GM21576 (cell line): Measurements from ENCODE around the gene IKZF4.
"Not testable (repeated sequence)": the region's sequence is repeated elsewhere in the genome, so short reads cannot be mapped to it uniquely, and the experiment has no call there.

Source experiments
- ATAC-seq: cut with Tn5 transposase; IDR thresholded peaks from one replicate; pipeline ENCODE4 v1.9.1; 2021; ENCODE audit warnings: mild to moderate bottlenecking, moderate library complexity; ENCODE audit not compliant: unreplicated experiment

The IKZF4 gene

DNA sequence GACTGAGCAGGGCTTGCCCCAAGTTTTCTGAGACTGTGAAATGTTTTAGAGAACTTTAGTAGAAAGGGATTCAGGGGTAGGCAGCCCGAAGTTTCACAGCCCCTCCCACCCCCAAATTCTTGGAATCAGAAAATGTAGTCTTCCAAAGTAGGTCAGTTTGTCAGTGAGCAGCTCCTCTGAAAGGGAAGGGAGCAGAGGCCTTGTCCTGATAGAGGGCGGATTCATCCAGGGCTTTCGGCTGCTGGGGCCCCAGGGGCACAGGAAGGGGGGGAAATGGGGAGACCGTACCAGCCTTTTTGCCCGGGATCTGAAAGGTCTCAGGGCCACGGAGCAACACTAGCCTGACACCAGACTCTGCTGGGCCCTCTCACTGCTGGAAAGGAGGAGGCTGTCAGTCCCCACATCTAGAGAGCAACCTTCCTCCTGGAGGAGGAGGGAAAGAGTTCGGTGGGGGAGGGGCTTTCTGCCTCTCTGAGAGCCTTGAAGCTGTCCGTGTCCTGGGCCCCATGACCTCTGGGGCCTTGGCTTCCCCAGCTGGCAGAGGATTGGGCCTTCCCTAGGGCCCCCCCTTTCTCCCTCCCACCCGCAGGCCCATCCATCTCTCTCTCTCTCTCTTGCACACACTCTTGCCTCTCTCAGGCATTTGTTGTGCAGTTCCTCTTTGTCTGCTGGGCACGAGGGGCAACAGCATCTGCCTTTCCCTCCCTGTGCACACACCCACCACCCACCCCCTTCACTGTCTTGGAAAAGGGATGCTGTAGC lies at the start of gene IKZF4:
IKZF4 (plus strand) TSS at position 621 of the 762 bp plus-strand sequence. CDS start 451 bp downstream, outside the sequence.
- ATAC-seq, result no peak

- ATAC-seq, result no peak
Observed at GRCh38 chr12:55972042-55972441, 48.8 kb upstream of the IKZF4 start.

DNA sequence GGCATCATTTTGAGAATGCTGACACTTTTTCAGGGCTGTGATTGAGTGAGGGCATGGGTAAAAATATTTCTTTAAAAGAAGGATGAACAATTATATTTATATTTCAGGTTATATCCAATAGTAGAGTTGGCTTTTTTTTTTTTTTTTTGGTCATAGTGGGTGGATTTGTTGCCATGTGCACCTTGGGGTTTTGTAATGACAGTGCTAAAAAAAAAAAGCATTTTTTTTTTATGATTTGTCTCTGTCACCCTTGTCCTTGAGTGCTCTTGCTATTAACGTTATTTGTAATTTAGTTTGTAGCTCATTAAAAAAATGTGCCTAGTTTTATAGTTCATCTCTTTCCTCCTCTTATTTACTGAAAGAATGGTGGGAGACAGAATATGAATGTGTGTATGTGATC lies 48.4 kb upstream of the IKZF4 start:
- ATAC-seq, result no peak

- no peak for ATAC-seq
Observed at GRCh38 chr12:55972911-55973598, 47.8 kb upstream of the IKZF4 start.

DNA sequence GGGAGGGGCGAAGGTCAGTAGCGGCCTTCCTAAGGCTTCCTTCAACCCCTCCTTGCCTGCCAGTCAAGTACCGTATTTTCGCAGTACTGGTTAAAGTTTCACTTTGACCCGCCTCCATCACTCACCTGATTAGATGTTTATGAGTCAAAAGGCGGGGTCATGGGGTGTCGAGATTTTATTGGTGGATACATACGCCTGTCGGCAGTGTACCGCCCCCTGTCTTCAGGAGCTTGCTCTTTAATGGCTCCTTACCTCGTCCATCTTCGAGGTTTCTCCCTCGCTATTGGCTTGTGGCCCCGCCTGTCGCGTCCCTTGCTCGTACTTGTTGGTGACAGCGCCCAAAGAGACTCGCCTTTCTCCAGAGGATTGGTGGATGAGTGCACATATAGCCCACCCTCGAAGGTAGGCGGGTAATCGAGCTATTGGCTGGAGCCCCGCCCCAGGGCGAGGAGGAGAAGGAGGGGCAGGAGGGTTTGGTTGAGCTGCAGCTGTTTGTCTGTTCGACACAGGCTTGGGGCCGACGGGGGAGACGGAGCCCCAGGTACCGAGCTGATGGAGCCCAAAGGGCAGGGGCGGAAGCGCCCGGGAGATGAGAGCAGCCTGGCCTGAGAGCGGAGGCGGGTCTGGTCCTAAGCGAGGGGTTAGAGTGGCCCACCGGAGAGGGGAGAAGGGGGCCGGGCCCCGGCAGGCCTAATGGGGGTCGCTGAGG lies 47.1 kb upstream of the IKZF4 start, which contains the start of gene RAB5B:
RAB5B (plus strand) TSS at position 480 of the 709 bp plus-strand sequence. CDS start 12,883 bp downstream, outside the sequence.
- peak; percentile 90 for ATAC-seq

- peak; percentile 12 for ATAC-seq
Observed at GRCh38 chr12:55974308-55974730, 46.5 kb upstream of the IKZF4 start.

DNA sequence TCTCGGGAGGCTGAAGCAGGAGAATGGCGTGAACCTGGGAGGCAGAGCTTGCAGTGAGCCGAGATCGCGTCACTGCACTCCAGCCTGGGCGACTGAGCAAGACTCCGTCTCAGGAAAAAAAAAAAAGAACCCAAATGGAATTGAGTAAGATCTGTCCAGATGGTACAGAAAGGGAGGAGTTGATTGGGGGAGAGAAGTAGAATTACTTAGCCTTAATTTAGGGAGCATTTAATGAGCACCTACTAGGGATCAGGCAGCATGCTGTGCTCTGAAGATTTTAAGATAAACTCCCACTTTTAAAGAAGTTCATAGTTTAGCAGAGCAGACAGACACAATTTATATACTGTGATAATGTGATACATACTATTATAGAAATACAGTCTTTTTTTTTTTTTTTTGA lies 42.5 kb upstream of the IKZF4 start:
- ATAC-seq, result no peak

DNA sequence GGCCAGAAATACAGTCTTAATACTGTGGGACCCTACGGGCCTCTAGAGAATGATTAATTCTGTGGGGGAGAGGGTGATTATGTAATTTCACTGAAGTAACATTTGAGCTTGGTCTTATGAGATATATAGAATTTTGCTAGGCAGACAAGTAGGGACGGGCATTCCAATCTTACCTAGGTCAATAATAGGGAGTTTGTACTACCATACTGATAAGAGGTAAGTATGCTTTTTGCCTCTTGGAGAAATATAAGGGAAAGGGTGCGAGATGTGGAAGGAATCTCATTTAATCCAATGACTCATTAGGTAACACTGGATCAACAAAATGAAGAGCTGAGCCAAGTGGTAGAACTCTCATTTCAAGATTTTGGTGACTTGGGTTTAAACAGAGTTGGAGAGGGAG lies 41.8 kb upstream of the IKZF4 start:
- no peak for ATAC-seq

DNA sequence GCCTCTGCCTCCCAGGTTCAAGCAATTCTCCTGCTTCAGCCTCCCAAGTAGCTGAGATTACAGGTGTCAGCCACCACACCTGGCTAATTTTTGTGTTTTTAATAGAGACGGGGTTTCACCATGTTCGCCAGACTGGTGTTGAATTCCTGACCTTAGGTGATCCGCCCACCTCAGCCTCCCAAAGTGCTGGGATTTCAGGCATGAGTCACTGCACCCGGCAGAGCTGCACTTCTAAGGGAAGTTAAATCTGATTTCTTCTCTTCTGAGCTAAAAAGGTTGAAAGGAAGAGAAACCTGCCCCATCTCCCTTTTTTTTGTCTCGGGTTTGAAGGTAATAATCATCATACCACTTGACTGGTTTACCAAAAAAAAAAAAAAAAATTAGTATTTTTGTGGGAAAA lies 39.0 kb upstream of the IKZF4 start:
- ATAC-seq, result not testable (repeated sequence)

DNA sequence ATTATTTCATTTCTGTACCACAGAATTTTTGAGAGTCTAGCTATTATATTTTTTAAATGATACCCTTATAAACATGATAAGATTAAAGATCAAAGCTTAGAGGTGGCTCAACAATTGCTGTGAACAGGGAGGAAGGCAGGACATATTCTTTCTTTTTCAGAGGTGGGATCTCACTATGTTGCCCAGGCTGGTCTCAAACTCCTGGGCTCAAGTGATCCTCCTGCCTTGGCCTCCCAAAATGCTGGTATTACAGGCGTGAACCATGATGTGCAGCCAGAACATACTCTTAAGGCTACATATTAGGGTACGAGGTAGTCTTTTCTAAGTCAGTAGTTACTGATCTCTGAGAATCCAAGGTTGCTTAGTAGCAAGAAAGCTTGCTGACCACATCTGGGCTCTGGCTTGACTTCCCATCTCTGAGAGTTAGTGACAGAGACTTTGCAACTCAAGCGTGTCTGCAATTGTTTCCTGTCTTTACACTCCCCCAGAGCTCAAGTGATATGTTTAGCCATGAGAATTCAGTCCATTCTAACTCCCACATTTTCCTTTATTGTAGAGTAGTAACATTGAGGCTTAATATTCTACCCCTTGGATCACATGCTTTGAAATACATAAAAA lies 38.4 kb upstream of the IKZF4 start:
- ATAC-seq, result peak; percentile 86

GRCh38 chr12:55983232-55983842 lies 37.5 kb upstream of the IKZF4 start:
- no peak for ATAC-seq

GRCh38 chr12:55984861-55985260 lies 36.0 kb upstream of the IKZF4 start:
- ATAC-seq, result no peak

DNA sequence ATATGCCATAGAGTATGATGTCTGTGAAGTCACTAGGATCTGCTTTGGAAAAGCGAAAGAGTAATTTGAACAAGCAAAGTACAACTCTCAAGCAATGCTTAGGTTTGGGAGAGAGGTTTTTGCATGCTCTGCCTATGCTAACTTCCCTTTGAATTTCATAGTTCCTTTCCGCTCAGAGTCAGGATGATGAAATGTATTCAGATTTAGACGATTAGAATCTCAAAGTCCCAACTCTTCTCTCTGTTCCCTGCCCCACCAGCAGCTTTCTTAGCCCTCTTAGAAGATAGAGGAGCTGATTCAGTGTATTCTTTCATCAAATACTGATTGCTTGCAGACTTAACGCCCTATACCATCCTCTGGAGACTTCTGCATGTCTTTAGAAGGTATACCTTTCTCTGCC lies 35.5 kb upstream of the IKZF4 start:
- no peak for ATAC-seq

GRCh38 chr12:55985976-55986375 lies 34.9 kb upstream of the IKZF4 start:
- ATAC-seq, result not testable (repeated sequence)

DNA sequence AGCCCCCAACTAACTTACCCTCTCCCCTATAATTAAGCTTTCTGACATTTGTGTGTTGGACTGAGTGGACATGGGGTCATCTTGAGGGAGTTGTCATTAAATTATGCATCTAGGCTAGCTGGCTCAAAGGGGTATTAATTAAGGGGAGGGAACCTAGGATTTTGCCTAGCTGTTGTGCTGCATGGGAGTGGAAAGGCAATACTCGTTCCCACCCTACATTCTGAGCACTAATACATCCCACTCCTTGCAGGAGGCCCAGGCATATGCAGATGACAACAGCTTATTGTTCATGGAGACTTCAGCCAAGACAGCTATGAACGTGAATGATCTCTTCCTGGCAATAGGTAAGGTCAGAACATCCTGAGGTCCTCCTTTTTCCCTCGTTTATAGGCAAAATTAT lies 29.7 kb upstream of the IKZF4 start:
- ATAC-seq, result no peak

DNA sequence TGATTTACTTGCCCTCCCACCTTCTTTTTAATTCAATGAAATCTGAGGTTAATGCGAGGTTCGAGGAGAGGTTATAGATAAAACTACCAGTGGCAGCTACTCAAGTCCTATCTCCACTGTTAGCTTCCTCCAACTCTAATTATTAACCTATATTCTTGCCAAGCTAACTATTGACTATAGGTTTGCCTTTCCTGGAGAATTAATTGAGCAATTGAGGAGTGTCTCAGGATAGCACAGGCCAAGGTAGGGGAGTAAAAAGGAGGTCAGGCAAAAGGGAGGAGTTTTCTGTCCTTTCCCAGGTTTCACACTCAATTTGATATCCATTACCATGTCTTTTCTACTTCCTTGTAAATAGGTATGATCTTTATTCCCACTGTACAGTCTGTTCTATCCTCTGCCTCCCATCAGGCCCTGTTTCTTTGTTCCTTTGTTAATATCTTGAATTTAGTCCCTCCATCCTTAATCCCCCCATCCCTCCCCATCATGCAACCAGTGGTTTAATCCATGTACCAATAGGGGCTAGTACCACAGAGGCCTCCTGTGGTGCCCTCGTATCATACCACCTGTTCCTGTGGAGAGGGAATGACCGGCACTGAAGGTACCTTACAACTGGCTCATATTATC lies 27.5 kb upstream of the IKZF4 start:
- ATAC-seq, result no peak

DNA sequence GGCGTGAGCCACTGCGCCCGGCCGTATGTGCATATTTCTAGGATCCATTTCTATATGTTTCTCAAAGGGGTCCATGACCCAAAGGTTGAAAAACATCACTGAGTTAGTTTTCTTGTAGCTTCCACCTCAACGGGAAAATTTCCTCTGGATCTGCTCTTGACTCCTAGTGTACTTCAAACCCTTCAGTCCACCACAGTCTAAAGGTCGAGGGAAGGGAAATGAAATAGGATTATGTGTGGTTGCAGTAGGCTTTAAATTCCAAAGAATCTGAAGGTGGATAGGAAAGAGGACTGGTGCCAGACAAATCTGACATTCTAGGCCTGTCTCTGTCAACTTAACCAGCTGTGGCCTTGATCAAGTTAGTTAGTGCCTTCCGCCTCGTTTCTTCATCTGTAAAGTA lies 25.5 kb upstream of the IKZF4 start:
- ATAC-seq, result no peak

GRCh38 chr12:55996201-55996714 lies 24.6 kb upstream of the IKZF4 start:
- ATAC-seq, result no peak

- ATAC-seq, result peak; percentile 99
Observed at GRCh38 chr12:55996715-55997534, 23.9 kb upstream of the IKZF4 start, which contains the start of gene SUOX. Gene SUOX (plus strand): TSS chr12:55997276. CDS start chr12:56002222, 4,946 bp downstream.
